Dermis microvascular lymphatic vessel endothelial cell (primary cell): ENCODE results near the gene EIF4E3. TPM values are rescaled to one million over a fixed set of nuclear protein-coding genes. Genes with fewer than 3 reads are reported as not detected.
A peak's percentile ranks its signal among the peaks of the same experiment; 100 is the strongest.

Experiments
- DNase-seq, 2 donors: peaks; one replicate each; pipeline versions ENCODE4 v3.0.0 to v3.0.0-alpha.2; 2010; ENCODE audit warnings: low read depth in 2 of 2
- total RNA-seq: library from RNA; depleted of rRNA; stranded (reverse); fragments of >200 nt; gene quantifications from 2 replicates; pipeline ENCODE4 v1.2.1, GENCODE V29; 2014

Gene EIF4E3
- total RNA-seq: 1.5 and 3.3 TPM in 2 replicates

GRCh38 chr3:71725271-71725991, at the start of gene EIF4E3:
TSS of gene EIF4E3 (minus strand) at chr3:71725402. CDS start at chr3:71725367, 35 bp downstream.
- DNase-seq: peak in 1 of 2 donors; percentile 39

DNA sequence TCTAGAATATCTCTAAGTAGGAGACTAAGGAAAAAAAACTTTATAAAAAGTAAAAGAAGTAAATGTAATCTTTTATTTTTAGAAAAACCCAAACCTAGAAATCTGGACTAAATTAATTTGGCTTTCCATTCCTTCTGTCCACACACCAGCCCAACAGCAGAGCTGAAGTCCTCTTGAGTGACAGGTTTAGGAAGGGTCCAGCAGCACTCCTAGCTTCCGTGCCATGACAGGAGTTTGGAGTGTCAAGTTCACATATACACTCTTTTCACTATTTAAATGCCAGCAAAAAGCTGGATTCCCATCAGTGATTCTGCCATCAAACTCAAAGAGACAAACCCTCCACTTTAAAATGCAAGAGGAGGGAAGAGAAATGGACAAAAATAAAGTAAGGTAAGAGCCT, 46.7 kb upstream of the EIF4E3 start:
- no peak for DNase-seq

GRCh38 chr3:71771126-71771525, 45.9 kb upstream of the EIF4E3 start:
- DNase-seq: no peak

- DNase-seq: no peak
These were observed 38.2 kb upstream of the EIF4E3 start for GRCh38 chr3:71763426-71763825.

GRCh38 chr3:71760140-71760539, 34.9 kb upstream of the EIF4E3 start:
- no peak for DNase-seq

GRCh38 chr3:71759401-71759800, 34.2 kb upstream of the EIF4E3 start:
- DNase-seq: no peak

GRCh38 chr3:71758091-71758490, 32.9 kb upstream of the EIF4E3 start:
- DNase-seq: no peak

DNA sequence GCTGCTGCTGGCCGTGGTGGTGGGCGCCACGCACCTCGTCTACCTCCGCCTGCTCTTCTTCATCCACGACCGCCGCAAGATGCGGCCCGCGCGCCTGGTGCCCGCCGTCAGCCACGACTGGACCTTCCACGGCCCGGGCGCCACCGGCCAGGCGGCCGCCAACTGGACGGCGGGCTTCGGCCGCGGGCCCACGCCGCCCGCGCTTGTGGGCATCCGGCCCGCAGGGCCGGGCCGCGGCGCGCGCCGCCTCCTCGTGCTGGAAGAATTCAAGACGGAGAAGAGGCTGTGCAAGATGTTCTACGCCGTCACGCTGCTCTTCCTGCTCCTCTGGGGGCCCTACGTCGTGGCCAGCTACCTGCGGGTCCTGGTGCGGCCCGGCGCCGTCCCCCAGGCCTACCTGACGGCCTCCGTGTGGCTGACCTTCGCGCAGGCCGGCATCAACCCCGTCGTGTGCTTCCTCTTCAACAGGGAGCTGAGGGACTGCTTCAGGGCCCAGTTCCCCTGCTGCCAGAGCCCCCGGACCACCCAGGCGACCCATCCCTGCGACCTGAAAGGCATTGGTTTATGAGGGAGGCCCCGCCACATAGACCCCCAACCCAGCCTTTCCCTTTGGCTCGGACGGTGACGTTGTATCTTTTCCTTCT, 29.5 kb upstream of the EIF4E3 start:
- no peak for DNase-seq

GRCh38 chr3:71753701-71754609, 28.8 kb upstream of the EIF4E3 start, which contains the start of gene GPR27:
TSS of gene GPR27 (plus strand) at chr3:71753855. CDS start at chr3:71754050, 195 bp downstream.
- DNase-seq: peak; percentile 16 to 66

DNA sequence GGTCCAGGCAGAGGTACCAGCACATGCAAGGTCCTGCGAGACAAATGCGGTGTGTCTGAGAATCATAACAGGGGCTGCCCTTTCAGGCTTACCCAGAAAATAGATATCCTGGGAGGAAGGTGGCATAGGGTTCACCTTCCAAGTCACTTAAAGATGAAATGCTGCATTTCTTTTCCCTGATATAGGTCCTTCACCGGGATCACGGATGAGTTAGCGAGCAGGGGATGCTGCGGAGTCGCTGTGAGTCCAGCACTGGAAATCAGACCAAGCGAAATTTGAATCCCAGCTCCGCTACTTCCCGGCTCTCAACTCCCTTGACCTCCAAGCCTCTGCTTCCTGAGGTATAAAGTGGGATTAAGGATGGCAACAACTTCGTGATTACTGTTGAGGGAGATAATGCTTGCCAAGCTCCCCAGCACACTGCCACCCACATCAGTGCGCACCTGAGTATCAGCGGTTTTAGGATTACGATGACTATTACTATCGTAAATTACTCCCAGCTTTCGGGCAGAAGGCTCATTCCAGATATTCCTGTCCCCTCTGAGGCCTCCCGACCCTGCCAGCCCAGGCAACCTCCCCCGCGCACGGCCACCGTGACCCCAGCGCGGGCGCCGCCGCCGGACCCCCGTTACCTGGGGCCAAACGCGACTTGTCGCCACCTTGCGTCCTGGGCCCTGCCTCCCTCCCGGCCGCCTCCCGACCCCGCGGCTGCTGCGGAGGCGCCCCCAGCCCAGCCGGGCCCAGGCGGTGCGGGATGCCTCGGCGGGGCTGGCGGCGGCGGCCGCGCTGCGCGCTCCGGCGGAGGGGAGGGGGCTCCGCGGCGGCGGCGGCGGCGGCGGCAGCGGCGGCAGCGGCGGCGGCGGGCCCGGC, 27.9 kb upstream of the EIF4E3 start:
- no peak for DNase-seq

DNA sequence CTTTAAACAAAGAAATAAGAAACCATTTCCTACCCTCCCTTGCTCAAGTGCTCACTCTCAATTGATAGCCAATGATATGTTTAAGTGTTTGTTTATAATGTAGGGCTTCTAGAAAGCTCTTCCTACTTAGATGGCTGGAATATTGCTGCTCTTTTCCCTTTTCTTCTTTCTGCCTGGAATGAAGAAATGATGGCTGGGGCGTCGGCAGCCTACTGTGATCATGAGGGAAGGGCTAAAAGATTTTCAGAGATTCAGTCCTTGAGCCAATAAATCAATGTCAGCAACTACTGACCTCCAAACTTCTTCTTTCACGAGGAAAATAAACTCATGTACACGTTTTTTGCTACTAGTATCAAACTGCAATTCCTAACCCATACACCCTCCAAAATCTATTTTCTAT, 26.4 kb upstream of the EIF4E3 start:
- DNase-seq: no peak

GRCh38 chr3:71744738-71745137, 19.5 kb upstream of the EIF4E3 start:
- DNase-seq: no peak

DNA sequence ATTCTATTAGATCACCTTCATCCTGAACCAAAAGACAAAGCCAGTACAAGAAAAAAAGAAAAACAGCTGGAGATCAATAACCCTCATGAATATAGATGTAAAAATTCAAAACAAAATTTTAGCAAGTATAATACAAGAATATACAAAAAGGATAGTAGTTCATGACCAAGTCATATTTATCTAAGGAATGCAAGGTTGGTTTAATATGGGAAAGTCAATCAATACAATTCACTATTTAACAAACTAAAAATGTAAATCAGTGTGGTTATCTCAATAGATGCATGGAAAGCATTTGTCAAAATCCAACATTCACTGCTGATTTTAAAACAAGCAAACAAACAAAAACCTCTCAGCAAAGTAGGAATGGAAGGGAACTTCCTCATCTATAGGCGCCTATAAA, 17.4 kb upstream of the EIF4E3 start:
- DNase-seq: no peak

DNA sequence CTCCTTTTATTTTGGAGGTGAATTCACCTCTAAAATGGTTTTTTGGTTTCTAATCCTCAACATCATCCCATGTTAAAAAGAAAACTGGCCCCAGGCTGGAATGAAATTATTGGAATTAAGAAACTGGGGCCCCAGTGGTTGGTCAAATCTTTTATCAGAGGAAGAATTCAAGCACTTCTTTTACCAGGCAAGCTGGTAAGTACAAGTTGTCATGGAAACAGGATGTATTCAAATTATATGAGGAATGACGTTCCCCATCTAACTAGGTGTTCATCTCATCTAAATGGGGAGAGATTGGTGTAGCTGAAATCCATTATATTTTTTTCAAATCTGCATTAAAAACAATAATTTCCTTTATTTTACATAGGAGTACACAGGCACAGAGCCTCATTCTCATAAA, 9.7 kb upstream of the EIF4E3 start:
- DNase-seq: no peak

DNA sequence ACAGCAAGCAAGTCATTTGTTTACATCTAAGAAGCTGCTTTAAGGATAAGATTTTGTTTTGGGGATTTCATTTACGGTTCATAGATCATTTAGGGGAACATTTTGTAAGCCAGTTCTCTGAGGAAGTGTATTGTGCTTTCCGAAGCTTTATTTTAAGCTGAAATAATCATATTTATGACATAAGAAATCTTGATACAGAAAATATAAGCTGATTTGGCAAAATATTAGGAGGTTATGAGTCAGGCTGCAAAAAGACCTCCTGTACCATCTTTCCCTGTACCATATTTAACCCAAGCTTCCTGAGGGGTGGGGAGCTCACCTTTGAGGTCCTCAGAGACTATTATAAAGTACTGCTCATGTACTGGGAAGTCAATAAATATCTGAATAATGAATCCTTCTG, 8.1 kb upstream of the EIF4E3 start:
- no peak for DNase-seq

- DNase-seq: no peak
These were observed 7.4 kb upstream of the EIF4E3 start for GRCh38 chr3:71732637-71733036.

DNA sequence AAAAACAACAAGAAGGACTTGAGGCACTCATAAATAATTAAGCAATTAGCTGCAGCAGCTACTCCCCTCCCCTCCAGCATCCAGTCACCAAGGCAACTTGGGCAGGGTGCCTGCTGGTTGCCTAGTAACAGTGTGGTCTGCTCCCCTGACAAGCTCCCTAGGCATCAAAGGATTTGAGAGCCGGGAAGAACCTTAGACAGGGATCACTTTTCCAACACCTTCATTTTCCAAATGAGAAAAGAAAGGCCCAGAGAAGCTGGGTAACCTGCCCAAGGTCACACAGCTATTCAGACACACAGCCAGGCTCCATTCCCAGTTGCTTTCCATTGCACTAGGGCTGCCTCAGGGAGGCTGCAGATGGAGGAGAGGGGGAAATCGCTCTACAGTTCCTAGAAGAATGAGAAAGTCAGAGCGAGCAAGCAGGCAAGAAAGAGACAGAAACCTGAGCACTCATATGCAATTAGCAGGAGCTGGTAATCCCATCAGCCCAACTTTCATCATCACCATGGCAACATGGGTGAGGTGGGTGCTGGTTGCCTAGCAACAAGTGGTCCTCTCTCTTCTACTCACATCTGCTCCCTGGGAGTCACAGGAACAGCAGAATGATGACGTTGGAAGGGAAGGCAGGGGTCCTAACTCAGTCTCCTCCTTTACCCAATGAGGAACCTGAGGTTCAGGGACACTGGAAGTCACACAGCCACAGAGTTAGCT, 3.6 kb upstream of the EIF4E3 start:
- no peak for DNase-seq

GRCh38 chr3:71726146-71726545, 944 bp upstream of the EIF4E3 start:
- no peak for DNase-seq

- peak in 1 of 2 donors; percentile 16 for DNase-seq
These were observed 475 bp downstream of the EIF4E3 start for GRCh38 chr3:71724584-71725270.

- no peak for DNase-seq
These were observed 1.1 kb downstream of the EIF4E3 start for GRCh38 chr3:71724171-71724453.
